ENCODE measurements around the gene XPA.

XPA gene

GRCh38 chr9:97711223-97711626, 14.1 kb upstream of the XPA start:
- no peak for TF ChIP-seq GATA2 (IDR thresholded peaks at IDR 0.05; ENCODE audit: low read depth, low read length)
- TF ChIP-seq GATA3 (IDR thresholded peaks at IDR 0.05; ENCODE audit: low read depth, low read length): no peak

- TF ChIP-seq GATA2 (IDR thresholded peaks at IDR 0.05; ENCODE audit: low read depth, low read length) (no peak), GATA3 (IDR thresholded peaks at IDR 0.05; ENCODE audit: low read depth, low read length) (no peak)
Observed at GRCh38 chr9:97710356-97711222, 13.4 kb upstream of the XPA start.

GRCh38 chr9:97706246-97706645, 9.1 kb upstream of the XPA start:
- no peak for TF ChIP-seq GATA3 (IDR thresholded peaks at IDR 0.05; ENCODE audit: low read depth, low read length)
- TF ChIP-seq GATA2 (IDR thresholded peaks at IDR 0.05; ENCODE audit: low read depth, low read length): no peak

- no peak for TF ChIP-seq GATA3 (IDR thresholded peaks at IDR 0.05; ENCODE audit: low read depth, low read length)
- TF ChIP-seq GATA2 (IDR thresholded peaks at IDR 0.05; ENCODE audit: low read depth, low read length): no peak
Observed at GRCh38 chr9:97705354-97705950, 8.3 kb upstream of the XPA start.

GRCh38 chr9:97704851-97705250, 7.7 kb upstream of the XPA start:
- TF ChIP-seq GATA2 (IDR thresholded peaks at IDR 0.05; ENCODE audit: low read depth, low read length) (no peak), GATA3 (IDR thresholded peaks at IDR 0.05; ENCODE audit: low read depth, low read length) (no peak)

- TF ChIP-seq GATA3 (IDR thresholded peaks at IDR 0.05; ENCODE audit: low read depth, low read length) (no peak), GATA2 (IDR thresholded peaks at IDR 0.05; ENCODE audit: low read depth, low read length) (no peak)
Observed at GRCh38 chr9:97704345-97704677, 7.2 kb upstream of the XPA start.

- no peak for TF ChIP-seq GATA3 (IDR thresholded peaks at IDR 0.05; ENCODE audit: low read depth, low read length)
Observed at GRCh38 chr9:97703437-97704344, 6.6 kb upstream of the XPA start.

- no peak for TF ChIP-seq GATA3 (IDR thresholded peaks at IDR 0.05; ENCODE audit: low read depth, low read length)
- no peak for TF ChIP-seq GATA2 (IDR thresholded peaks at IDR 0.05; ENCODE audit: low read depth, low read length)
Observed at GRCh38 chr9:97698865-97699264, 1.7 kb upstream of the XPA start.

- no peak for TF ChIP-seq GATA3 (IDR thresholded peaks at IDR 0.05; ENCODE audit: low read depth, low read length)
- TF ChIP-seq GATA2 (IDR thresholded peaks at IDR 0.05; ENCODE audit: low read depth, low read length): no peak
Observed at GRCh38 chr9:97697837-97698236, 697 bp upstream of the XPA start.

GRCh38 chr9:97695995-97696802, 941 bp downstream of the XPA start:
- no peak for TF ChIP-seq GATA3 (IDR thresholded peaks at IDR 0.05; ENCODE audit: low read depth, low read length)
- no peak for TF ChIP-seq GATA2 (IDR thresholded peaks at IDR 0.05; ENCODE audit: low read depth, low read length)

GRCh38 chr9:97695390-97695789, 1.8 kb downstream of the XPA start:
- TF ChIP-seq GATA3 (IDR thresholded peaks at IDR 0.05; ENCODE audit: low read depth, low read length) (no peak), GATA2 (IDR thresholded peaks at IDR 0.05; ENCODE audit: low read depth, low read length) (no peak)

- no peak for TF ChIP-seq GATA3 (IDR thresholded peaks at IDR 0.05; ENCODE audit: low read depth, low read length)
- no peak for TF ChIP-seq GATA2 (IDR thresholded peaks at IDR 0.05; ENCODE audit: low read depth, low read length)
Observed at GRCh38 chr9:97694769-97695168, 2.4 kb downstream of the XPA start.

- TF ChIP-seq GATA3 (IDR thresholded peaks at IDR 0.05; ENCODE audit: low read depth, low read length) (no peak), GATA2 (IDR thresholded peaks at IDR 0.05; ENCODE audit: low read depth, low read length) (no peak)
Observed at GRCh38 chr9:97689401-97690180, 7.5 kb downstream of the XPA start.
